GM19240 (cell line): ENCODE results near the gene EZR.

Experiments
- DNase-seq: peaks from one replicate; pipeline ENCODE4 v3.0.0; 2011; ENCODE audit warnings: low spot score; ENCODE audit not compliant: insufficient read length

The EZR gene

GRCh38 chr6:158762787-158763433 lies 56.3 kb downstream of the EZR start:
- DNase-seq = no peak

- no peak for DNase-seq
Measured at GRCh38 chr6:158761746-158762145, 57.4 kb downstream of the EZR start.

GRCh38 chr6:158760618-158761250 lies 58.4 kb downstream of the EZR start:
- no peak for DNase-seq

GRCh38 chr6:158759966-158760617 lies 59.1 kb downstream of the EZR start:
- DNase-seq = no peak

- no peak for DNase-seq
Measured at GRCh38 chr6:158758941-158759479, 60.2 kb downstream of the EZR start.

GRCh38 chr6:158758451-158758860 lies 60.7 kb downstream of the EZR start:
- DNase-seq = no peak

GRCh38 chr6:158757753-158758090 lies 61.4 kb downstream of the EZR start:
- DNase-seq = no peak

- no peak for DNase-seq
Measured at GRCh38 chr6:158756977-158757752, 62.0 kb downstream of the EZR start.

- no peak for DNase-seq
Measured at GRCh38 chr6:158756126-158756525, 63.0 kb downstream of the EZR start.

- no peak for DNase-seq
Measured at GRCh38 chr6:158755636-158756035, 63.5 kb downstream of the EZR start.

- no peak for DNase-seq
Measured at GRCh38 chr6:158754738-158755137, 64.4 kb downstream of the EZR start.

GRCh38 chr6:158753811-158754210 lies 65.4 kb downstream of the EZR start:
- DNase-seq = no peak

- DNase-seq = no peak
Measured at GRCh38 chr6:158752613-158753012, 66.6 kb downstream of the EZR start.

- no peak for DNase-seq
Measured at GRCh38 chr6:158751921-158752320, 67.2 kb downstream of the EZR start.

- no peak for DNase-seq
Measured at GRCh38 chr6:158751224-158751623, 67.9 kb downstream of the EZR start.

GRCh38 chr6:158744986-158745430 lies 74.2 kb downstream of the EZR start:
- DNase-seq = no peak

GRCh38 chr6:158743033-158743651 lies 76.0 kb downstream of the EZR start:
- DNase-seq = no peak

GRCh38 chr6:158739673-158740072 lies 79.5 kb downstream of the EZR start:
- no peak for DNase-seq

- no peak for DNase-seq
Measured at GRCh38 chr6:158737710-158738615, 81.2 kb downstream of the EZR start.

GRCh38 chr6:158737082-158737709 lies 82.0 kb downstream of the EZR start:
- DNase-seq = no peak
